Stimulated activated CD4-positive, alpha-beta T cell treated with anti-CD3 and anti-CD28 coated beads, Interleukin-1b, Interleukin-23, amount 100 ng/mL, for 1 hour (primary cell): Measurements from ENCODE around the gene KRTAP10-12.
"Not testable (repeated sequence)": the region's sequence is repeated elsewhere in the genome, so short reads cannot be mapped to it uniquely, and the experiment has no call there.

Experiments
- DNase-seq, 2 donors: peaks; one replicate each; pipeline ENCODE4 v3.0.0-alpha.2; 2020; ENCODE audit warnings: low read depth in 2 of 2

Gene KRTAP10-12

GRCh38 chr21:44670642-44671432, 26.1 kb upstream of the KRTAP10-12 start:
- DNase-seq = no peak

GRCh38 chr21:44671911-44672310, 25.1 kb upstream of the KRTAP10-12 start:
- no peak for DNase-seq

GRCh38 chr21:44677881-44678280, 19.1 kb upstream of the KRTAP10-12 start:
- no peak for DNase-seq

- no peak for DNase-seq
These were observed 15.8 kb upstream of the KRTAP10-12 start for GRCh38 chr21:44681152-44681551.

DNA sequence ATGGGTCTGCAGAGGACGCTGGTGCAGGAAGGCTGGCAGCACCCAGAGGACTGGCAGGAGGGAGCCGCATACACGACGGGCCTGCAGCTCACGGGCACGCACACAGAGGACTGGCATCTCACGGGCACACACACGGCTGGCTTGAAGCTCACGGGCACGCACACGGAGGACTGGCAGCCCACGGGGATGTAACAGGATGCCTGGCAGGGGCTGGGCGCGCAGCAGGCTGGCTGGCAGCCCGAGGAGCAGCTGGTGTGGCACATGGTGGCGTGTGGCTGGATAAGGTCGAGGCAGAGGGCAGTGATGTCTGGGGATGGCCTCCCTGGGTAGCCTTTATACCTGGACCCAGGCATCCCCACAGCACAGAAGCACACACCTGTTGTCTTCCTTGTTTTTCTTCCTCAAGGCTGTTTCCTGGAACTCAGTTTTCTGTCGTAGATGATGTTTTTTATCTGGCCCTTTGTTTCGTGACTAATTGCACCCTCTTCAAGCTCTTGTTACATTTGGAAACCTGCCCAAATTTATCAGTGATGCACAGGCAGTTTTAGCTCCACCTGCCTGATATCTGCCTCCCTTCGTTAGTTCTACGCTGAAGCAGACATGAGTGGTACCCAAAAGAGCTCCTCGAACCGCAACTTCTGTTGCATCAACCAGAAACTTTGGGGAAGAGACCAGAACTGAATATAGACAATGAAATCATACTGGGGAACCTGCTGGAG, 15.0 kb upstream of the KRTAP10-12 start, which contains the start of gene KRTAP12-1:
Gene KRTAP12-1, minus strand, starts transcription at position 303 of the 719 bp plus-strand sequence. Its CDS starts 40 bp downstream, at position 263.
- DNase-seq = no peak

- DNase-seq = no peak
These were observed 14.3 kb upstream of the KRTAP10-12 start for GRCh38 chr21:44682580-44683151.

GRCh38 chr21:44684077-44684476, 12.9 kb upstream of the KRTAP10-12 start:
- no peak for DNase-seq

- DNase-seq = no peak
These were observed 12.5 kb upstream of the KRTAP10-12 start for GRCh38 chr21:44684483-44684882.

DNA sequence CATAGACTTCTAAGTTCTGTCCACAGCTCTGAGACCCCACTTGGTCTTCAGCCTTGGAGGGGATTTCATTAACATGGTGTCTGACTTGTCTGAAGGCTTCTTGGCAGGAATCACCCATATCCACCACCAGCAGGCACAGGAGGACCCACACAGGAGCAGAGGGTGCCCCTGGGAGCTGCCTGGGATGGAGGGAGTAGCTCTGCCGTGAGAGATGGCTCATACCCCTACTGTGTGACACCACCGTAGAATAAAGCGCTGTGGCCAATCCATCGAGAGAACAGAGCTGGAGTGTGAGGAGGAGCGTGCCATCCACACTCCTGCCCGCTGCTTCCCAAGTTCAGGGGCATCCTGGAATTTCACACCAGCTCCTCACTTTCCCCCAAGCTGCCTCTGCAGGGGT, 11.9 kb upstream of the KRTAP10-12 start:
- not testable (repeated sequence) for DNase-seq

DNA sequence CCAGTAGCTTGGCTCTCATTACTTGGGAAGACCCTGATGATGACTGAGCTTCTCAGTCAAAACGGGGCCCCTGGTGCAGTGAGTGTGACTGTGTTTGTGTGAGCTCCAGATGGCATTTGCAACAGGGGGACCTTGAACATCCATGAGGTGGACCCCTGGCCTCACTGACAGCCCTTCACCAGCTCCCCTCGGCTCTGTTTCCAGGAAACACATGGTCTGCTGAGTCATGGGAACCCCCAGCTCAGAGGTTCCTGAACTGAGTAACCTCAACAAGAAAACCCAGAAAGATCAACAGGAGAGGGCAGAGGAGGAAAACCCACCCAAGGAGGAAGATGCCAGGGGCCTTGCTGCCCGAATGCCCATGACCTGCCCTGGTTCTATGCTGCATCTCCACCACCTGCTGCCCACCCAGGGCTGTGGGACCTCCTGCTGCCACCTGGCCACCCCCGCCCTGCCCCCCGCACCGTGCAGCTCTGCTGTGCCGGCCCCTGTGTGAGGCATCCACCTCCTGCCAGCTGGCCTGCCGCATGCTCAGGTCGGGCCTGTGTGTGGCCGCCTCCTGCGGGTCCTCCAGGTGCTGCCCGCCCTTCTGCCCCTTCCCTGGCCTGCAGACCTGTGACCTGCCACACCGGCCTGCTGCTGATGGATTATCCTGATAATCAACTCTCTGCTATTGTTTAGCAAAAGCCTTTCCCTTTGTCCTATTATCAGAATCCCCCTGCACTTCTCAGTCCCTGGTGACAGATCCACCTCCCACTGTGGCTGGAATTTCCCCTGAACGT, 10.8 kb upstream of the KRTAP10-12 start:
- DNase-seq = no peak

GRCh38 chr21:44686843-44687561, 10.0 kb upstream of the KRTAP10-12 start:
- no peak for DNase-seq

GRCh38 chr21:44687671-44688070, 9.3 kb upstream of the KRTAP10-12 start:
- no peak for DNase-seq

DNA sequence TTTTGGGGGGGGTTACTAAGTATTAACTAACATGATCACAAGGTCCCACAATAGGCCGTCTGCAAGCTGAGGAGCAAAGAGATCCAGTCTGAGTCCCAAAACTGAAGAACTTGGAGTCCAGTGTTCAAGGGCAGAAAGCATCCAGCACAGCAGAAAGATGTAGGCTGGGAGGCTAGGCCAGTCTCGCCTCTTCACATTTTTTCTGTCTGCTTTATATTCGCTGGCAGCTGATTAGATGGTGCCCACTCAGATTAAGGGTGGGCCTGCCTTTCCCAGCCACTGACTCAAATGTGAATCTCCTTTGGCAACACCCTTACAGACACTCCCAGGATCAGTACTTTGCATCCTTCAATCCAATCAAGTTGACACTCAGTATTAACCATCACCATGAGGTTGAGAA, 7.2 kb upstream of the KRTAP10-12 start:
- DNase-seq = not testable (repeated sequence)

DNA sequence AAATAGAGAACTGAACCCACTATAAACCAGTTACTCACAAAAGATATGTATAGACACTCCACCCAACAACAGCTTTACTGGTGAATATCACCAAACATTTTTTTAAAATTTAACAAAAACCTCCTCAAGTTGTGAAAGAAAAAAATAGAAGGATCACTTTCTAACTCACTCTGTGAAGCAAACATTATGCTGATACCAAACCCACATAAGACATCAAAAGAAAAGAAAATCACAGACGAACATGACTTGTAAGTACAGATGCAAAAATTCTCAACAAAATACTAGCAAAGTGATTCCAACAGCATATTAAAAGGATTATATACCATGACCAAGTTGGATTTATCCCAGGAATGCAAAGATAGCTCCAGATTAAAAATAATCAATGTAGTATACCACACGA, 5.3 kb upstream of the KRTAP10-12 start:
- DNase-seq = no peak

- DNase-seq = no peak
These were observed 4.0 kb upstream of the KRTAP10-12 start for GRCh38 chr21:44692798-44693512.

GRCh38 chr21:44694776-44695175, 2.2 kb upstream of the KRTAP10-12 start:
- DNase-seq = no peak

DNA sequence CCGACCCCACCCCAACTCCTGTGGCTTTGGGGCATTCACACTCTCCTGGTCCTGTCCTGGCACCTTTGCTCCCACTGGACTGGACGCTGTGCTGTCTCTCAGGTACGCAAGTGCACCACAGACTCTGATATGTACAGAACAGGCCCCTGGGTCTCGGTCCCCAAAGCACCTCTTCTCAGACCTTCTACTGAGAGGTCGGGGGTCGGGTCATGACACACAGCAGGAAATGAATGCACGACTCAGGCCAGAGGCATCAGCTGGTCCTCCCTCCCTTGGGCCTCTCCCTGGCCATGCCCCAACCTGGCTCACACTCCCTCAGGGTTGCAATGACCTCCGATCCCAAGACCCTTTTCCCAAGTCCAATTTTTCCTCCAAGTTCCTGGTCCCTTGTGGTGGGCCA, 1.8 kb upstream of the KRTAP10-12 start:
- no peak for DNase-seq

DNA sequence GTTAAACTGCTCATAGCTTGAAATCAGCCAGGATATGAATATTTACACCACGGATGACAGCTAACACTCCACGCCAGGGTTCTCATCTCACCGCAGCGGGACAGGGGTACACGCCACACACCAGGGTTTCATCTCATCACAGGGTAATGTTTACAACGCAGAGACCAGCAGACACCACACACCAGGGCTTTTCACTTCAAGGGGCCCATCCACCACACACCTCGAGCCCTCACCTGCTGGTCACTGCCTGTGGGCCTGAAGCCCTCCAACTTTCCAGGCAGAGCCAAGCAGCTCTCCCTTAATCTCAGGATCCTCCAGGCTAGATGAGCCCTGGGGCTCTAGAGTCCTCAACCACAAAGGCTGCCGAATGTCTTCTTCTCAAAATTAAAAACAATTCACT, 1.3 kb upstream of the KRTAP10-12 start:
- DNase-seq = no peak

DNA sequence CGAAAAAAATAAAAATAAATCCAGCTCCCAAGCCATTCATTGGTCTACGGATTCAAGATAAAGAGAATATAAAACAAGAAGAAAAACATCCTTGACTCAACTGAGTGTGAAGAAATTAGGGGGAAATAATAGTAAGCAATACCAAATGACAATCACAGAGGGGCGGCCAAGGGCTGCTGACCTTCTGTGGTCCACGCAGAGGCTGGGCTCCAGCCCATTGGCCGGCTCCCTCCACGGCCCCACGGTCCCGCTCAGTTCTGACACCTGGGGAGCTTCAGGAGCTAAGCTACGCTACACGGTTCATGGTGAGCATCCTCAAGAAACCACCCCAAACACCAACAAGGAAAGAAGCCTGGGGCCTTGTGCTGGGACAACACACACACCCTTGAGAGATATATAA, 400 bp upstream of the KRTAP10-12 start:
- DNase-seq = no peak
